Ishikawa (cell line): Measurements from ENCODE around the gene MND1.

Source experiments
- CREB1 ChIP-seq: IDR thresholded peaks from 2 replicates; pipeline ENCODE4 v1.6.1; 2012; ENCODE audit warnings: low read depth
- EGR1 ChIP-seq: IDR thresholded peaks from 2 replicates; pipeline ENCODE4 v1.6.1; 2012
- EP300 ChIP-seq: IDR thresholded peaks from 2 replicates; pipeline ENCODE4 v1.6.1; 2012; ENCODE audit warnings: borderline replicate concordance
- TF ChIP-seq, protein P1 (sequence below): IDR thresholded peaks from 2 replicates; pipeline ENCODE4 v1.6.1; 2012

DNA sequence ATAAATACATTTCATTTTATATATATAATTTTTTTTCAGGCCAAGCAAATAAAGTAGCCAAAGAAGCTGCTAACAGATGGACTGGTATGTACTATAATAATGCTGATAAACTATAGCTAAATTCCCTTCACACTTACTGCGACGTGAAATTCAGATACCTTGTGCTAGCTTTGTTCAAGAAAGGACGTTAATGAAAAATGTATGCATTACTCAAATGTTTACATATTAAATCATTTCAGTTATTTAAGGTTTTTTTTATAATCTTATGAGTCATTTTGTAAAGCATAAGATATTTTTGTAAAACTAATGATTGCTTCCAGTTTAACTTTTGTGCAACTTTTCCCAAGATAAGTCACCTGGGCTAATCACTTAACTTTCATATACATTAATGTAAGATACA, 64.4 kb downstream of the MND1 start:
- TF ChIP-seq CREB1 (no peak), EGR1 (no peak), EP300 (no peak)
- TF ChIP-seq, protein P1, sequence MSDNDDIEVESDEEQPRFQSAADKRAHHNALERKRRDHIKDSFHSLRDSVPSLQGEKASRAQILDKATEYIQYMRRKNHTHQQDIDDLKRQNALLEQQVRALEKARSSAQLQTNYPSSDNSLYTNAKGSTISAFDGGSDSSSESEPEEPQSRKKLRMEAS: no peak
